HUDEP-2 (cell line): Measurements from ENCODE around the gene REXO5.

ENCODE experiments used
- DNase-seq, 76 experiments: peaks; one replicate each; lab custom pipeline; 2025; ENCODE audit not compliant: unreplicated experiment in 76 of 76; lab: John Stamatoyannopoulos, UW

The REXO5 gene

DNA sequence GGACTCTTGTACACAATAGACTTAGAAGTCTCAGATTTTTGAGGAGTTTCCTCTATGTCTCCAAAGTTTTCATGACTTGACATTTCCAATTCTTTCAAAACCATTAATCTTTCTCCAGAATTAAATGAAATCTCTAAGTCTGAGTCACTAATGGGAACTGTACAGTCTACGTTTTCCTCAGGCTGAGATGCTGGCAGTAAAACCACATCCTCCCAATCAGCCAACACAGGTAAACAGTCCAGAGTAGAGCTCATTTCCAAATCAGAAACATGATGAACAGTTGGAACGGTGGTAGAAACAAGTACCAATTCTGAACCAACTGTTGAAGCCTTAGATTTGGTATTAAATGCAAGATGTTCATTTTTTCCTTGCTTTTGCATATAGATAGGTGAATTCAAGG lies 8.0 kb upstream of the REXO5 start:
- DNase-seq = no peak

DNA sequence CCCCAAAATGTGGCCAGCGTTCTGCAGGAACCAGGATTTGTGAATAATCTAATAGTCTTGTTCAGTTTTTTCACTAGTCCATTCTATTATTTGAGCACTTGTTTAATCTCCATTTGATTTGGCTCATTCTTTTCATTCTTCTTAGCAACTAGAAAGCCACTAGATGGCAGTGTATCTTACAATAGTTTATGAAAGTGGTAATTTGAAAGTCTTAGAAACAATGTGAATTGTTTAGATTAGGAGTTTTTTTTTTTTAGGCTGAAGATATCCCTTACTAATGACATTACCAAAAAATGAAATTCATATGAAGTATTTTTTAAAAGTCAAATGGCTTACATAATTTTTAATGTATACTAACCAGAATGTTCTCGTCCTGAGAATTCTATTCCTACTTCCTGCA lies 6.7 kb upstream of the REXO5 start:
- peak in 15 of 76 experiments; percentile 2 to 55 (median 17) for DNase-seq

DNA sequence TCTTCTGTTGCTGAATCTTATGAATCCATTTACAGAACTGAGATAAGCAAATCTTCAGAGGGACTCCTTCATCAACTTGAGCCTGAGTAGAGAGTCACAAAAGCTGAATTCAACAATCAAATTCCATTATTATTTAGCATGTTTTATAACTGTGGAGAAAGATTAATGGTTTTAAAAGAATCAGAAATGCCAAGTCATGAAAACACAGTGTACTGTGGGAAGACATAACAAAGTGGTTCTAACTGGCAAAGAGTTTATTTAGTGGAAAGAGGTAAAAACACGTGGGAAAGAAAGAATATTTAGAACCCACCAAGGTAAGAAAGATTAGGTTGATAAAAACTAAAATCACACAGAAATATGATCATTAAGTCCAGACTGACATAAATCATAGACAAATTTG lies 5.0 kb upstream of the REXO5 start:
- no peak for DNase-seq

DNA sequence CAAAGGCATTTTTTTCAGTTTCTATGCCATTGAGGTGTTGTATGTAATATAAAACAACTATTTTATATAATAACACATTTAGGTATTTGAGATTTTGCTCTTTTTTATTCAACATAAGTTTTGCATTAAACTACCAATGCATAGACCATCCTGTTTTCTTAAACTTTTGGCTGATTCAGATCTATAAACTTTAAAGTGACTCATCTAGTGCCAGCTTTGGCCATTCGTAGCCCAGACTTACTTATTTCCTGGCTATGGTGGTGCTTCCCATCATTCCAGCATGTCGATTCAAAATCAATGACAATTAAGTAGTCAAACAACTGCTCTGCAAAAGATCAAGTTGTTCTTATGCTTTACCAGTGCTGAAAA lies 3.2 kb upstream of the REXO5 start:
- no peak for DNase-seq

DNA sequence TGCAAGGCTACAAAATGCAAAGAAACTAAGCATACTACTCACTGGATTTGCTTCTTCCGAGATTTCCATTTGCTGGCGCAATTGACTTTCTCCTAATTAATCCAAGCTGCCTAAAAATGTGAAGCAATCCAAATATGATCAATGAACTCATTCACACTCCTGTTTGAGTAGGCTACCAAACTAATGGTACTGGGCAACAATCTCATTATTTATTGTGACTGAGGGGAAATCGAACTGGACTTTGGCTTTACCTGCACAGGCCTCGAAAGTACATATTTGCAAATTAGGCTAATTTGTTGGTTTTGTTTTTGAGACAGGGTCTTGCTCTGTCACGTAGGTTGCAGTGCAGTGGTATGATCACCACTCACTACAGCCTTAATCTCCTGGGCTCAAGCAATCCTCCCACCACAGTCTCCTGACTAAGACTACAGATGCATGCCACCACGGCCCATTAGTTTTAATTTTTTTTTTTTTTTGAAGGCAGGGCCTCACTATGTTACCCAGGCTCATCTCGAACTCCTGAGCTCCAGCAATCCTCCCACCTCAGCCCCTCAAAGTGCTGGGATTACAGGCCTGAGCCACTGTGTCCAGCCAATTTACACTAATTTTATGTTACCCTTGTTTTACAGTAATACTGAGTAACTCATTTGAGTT lies 2.6 kb upstream of the REXO5 start:
- peak in 16 of 76 experiments; percentile 1 to 50 (median 21) for DNase-seq

DNA sequence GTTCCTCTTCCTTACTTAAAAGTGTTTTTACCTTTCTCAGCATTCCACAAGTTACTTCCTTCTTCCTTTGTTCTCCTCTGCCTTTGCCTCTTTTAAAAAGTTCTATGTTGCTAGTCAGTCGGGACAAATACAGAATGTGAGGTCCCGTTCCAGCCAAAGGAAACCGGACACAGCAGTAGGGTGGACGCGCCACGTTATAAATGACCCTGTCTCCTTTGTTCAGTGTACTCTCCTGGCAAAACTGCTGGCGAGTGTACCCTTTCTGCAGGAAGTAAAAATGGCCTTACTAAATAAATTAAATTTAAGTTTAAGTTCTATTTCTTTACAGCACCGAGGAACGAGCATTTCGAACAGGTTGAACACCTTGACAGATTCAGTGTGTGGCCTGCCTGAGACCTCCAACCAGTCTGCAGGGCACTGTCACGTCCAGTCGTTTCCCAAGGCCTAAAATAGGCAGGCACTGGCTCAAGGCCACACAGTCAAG lies 601 bp upstream of the REXO5 start:
- peak in 7 of 76 experiments; percentile 35 to 58 (median 44) for DNase-seq

DNA sequence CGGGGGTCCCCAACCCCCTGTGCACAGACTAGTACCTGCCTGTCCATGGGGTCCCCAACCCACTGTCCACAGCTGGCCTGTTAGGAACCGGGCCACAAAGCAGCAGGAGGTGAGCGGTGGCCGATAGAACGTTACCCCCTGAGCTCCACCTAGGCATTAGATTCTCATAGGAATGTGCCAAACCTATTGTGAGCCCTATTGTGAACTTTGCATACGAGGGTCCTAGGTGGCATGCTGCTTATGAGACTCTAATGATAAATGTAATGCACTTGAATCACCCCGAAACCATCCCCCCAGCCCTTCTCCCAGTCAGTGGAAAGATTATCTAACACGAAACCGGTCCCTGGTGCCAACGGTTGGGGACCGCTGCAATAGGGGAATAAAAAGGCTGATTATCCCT lies 1.5 kb downstream of the REXO5 start:
- no peak for DNase-seq

DNA sequence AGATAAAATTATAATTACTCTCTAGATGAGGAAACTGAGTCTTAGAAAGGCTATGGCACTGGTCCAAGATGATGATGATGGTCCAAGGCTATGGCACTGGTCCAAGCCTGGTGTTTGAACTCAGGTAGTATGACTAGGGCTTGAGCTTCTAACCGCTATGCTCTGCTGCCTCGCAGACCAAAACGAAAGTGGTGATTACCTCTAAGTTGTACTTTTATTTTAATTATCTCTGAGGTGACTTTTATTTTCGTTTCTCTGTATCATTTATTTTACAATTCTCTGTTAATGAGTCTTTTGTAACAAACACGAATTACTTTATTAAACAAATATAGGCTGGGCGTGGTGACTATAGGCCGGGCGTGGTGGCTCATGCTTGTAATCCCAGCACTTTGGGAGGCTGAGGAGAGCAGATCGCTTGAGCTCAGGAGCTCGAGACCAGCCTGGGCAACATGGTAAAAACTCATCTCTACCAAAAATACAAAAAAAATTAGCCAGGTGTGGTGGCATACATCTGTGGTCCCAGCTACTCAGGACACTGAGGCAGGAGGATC lies 5.6 kb downstream of the REXO5 start:
- no peak for DNase-seq

DNA sequence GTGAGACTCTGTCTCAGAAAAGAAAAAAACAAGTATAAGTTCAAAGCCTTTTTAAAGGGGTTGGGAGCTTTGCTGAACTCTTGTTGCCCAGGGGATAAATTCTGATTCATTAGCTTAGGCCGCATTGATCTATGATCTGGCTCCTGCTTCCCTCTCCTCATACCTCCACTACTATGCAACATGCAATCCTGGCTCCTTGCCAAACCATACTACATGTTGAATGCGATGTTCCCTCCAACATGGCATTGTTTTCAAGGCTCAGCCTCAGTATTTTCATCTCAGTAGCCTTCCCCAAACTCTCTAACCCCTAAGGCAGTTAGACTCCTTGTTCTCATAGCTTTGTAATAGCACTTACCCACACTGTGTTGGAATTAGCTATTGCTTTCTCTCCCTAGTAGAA lies 6.2 kb downstream of the REXO5 start:
- no peak for DNase-seq

DNA sequence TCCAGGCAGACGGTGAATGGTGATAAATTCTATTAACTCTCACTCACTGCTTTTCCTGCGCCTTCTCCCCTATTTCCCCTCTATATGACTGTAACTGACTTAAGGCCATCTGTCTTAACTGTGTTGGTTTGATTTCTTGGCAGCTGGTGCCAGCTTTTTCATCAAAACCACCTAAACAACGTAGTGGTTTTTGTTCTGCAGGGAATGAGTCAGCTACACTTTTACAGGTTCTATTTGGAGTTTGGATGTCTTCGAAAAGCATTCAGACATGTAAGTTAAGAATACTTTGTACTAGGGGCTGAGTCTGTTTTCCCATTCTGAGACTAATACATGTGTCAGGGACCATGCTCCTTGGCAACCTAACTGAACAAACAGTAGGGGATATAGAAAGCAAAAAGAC lies 8.5 kb downstream of the REXO5 start:
- DNase-seq = peak in 30 of 76 experiments; percentile 4 to 70 (median 30)

DNA sequence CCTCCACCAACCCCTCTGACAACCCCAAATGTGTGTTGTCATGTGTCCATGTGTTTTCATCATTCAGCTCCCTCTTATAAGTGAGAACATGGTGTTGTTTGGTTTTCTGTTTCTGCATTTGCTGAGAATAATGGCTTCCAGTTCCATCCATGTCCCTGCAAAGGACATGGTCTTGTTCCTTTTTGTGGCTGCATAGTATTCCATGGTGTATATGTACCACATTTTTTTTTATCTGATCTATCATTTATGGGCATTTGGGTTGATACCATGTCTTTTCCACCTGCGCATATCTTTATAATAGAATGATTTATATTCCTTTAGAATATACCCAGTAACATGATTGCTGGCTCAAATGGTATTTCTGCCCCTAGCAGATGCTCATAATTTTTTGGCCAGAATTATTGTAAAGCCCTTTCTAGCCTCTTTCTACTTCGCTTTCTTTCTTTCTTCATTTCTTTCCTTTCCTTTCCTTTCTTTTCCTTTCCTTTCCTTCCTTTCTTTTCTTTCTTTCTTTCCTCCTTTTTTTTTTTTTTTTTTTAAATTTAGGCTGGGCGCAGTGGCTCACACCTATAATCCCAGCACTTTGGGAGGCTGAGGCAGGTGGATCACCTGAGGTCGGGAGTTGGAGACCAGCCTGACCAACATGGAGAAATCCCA lies 12.7 kb downstream of the REXO5 start:
- no peak for DNase-seq

DNA sequence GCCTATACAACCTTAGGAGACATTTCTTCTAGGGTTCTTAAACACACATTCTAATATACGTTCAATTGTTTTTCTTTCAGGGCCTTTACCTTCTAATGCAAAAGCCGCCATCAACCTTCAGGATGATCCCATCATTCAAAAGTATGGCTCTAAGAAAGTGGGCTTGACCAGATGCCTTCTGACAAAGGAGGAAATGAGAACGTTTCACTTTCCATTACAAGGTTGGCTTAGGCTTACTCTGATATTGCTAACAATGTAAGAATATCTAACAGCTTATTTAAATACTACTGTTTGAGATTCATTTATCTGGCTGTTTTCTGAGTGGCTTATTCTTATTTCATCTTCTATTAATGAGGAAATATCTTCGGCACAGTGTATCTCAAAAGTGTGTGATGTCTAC lies 15.4 kb downstream of the REXO5 start:
- DNase-seq = no peak

DNA sequence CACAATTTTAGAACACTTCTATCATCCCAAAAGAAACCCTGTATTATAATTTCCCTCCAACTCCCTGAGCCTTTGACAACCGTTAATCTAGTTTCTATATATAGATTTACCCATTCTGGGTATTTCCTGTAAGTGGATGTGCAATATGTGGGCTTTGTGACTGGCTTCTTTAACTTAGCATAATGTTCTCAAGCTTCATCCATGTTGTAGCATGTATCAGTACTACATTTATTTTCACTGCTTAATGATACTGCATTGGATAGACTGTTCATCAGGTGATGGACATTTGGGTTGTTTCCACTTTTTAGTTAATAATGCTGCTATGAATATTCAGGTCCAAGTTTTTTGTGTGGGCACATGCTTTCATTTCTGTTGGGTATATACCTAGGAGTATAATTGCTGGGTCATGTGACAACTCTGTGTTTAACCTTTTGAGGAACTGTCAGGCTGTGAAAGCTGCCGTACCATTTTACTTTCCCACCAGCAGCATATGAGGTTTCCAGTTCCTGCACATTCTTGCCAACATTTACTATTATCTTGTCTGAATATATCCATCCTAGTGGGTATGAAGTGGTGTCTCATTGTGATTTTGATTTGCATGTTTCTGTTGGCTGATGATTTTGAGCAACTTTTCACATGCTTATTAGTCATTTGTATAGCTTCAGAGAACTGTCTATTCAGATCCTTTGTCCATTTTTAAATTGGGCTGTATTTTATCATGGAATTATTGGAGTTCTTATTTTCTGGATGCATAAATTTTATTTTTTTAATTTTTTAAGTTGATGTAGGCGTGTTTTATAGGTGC lies 16.4 kb downstream of the REXO5 start:
- no peak for DNase-seq

DNA sequence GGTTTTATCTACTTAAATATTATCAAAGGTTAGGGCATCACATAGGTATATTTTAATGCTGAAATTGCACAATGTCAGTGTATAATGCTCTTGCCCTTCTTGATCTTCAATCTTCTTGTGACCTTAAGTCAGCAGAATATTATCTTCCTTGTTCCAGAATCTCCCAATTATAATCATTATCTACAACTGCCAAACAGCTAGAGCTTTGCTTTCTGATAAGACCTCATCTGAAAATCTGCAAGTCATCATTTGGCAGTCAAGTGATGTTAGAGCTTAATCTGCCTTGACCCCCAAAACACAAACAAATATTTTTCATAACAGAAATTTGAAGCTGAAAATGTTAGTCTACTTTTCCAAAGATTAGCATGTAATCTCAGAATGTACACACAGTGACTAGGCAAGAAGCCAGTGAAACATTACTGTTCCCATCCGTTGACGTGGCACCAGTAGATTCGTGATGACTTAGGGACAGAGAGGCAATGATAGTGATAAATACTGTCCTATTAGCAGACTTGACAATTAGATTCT lies 19.8 kb downstream of the REXO5 start:
- DNase-seq = peak in 65 of 76 experiments; percentile 6 to 95 (median 64)

DNA sequence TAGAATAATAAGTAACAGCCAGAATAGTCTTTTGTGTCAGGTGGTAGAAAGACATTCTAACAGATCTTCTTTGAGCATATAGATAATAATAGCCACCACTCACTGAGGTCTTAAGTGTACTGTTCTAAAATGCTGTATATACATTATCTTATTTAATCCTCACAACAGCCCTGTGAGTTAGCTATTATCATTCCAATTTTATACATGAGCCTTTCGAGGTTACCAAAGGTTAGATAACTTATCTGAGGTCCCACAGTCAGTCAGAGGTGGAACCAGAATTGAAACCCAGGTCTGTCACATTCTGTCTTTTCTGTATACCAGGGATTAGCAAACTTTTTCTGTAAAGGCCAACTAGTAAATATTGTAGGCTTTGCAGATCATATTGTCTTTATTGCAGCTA lies 23.2 kb downstream of the REXO5 start:
- DNase-seq = peak in 22 of 76 experiments; percentile 2 to 58 (median 28)

DNA sequence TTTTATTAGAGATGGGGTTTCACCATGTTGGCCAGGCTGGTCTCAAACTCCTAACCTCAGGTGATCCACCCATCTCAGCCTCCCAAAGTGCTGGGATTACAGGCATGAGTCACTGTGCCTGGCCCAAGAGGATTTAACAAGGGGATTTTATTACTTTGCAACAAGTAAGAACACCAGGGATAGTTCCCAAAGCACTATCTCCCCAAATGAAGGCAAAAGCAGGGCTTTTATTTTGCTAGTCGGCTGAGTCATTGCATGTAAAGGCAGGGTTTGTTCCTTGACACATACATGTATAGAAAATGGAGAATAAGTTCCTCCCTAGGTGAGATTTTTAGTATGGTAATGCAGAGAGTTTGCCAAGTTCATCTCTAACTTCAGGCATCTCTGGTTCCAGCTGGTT lies 24.0 kb downstream of the REXO5 start:
- DNase-seq = no peak

DNA sequence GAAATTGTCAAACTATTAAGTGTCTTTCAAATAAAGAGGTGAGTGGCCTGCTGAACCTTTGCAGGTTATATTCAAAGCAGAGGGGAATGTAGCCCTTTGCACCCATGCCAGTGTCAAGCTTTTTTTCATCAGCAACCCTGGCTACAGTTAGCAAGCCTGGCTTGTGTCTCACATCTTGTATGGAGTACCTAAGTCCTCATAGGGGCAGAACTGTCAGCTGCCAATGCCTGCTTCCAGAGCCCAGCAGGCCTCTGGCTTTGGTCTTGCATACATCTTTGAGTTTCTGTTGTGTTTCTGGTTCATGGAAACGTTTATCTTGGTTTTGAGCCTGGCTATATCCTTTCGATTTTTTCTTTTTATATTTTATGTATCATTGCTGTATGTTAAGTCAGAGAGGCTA lies 26.8 kb downstream of the REXO5 start:
- no peak for DNase-seq

DNA sequence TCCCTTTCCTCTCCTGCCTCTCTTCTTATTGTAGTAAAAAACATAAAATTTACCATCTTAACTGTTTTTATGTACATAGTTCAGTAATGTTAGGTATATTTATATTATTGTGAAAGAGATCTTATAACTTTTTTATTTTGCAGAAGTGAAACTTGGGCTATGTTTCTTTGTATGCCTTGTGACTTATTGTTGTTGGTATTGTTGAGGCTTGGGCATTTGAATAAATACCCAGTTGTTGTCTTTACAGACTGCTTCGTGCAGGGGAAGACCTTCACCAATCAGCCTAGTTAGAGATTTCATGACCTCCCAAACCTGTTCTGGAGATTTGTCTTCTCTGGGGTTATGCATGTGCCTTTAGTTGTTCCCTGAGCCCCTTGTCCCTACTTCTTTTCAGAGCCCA lies 31.9 kb downstream of the REXO5 start:
- no peak for DNase-seq

DNA sequence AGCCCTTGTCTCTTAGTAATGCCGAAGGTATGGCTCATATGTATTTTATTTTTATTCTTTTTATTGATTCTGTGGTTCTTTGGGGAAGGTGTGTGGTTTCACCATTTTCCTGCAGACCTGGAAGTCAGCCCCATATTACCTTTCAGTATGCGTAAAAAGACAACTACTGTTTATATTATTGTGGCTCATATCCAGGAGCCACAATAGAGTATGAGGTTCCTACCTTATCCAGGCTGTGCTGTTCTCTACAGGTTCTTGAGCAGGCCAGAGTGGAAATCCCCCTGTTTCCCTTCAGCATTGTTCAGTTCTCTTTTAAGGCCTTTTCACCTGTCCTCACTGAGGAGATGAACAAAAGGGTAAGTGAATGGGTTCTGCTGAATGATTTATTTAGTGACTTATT lies 33.2 kb downstream of the REXO5 start:
- no peak for DNase-seq

DNA sequence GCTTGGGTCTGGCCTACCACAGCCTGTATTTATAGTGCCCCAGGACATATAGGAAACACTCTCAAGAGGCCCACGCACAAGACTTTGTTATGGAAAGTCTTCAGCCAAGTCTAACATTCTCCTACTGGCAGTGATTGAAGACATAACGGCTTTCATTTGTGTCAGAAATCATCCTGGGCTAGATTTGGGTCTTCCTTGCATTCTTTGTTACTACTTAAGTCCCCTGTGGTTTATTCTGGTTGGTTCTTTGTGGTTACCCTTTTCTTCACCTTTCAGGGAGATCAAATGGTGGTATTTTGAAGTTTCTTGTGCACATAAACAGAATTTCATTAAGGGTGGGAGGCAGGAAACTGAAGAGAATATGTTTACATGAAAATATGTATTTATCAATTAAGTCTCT lies 37.7 kb downstream of the REXO5 start:
- DNase-seq = no peak

DNA sequence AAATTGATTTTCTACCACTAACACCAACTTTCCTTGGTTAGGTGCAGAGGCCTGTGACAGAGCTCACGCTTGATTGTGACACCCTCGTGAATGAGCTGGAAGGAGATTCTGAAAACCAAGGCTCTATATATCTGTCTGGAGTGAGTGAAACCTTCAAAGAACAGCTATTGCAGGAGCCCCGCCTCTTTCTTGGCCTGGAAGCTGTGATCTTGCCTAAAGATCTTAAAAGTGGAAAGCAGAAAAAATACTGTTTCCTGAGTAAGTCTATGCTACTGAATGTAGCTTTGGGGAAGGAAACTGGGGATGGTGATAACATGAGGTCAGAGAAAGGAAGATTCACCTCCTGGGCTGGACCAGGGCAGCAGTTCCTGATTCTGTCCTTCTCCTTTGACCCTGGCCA lies 38.3 kb downstream of the REXO5 start:
- DNase-seq = no peak
